HG03558 (cell line): ENCODE results near the gene GRIA4.
"Not testable (repeated sequence)": the region's sequence is repeated elsewhere in the genome, so short reads cannot be mapped to it uniquely, and the experiment has no call there.

Source experiments
- ATAC-seq: cut with Tn5 transposase; IDR thresholded peaks from one replicate; pipeline ENCODE4 v1.9.1; 2021; ENCODE audit warnings: moderate number of reproducible peaks; ENCODE audit not compliant: unreplicated experiment; ENCODE audit errors: extremely low read depth

Gene GRIA4

DNA sequence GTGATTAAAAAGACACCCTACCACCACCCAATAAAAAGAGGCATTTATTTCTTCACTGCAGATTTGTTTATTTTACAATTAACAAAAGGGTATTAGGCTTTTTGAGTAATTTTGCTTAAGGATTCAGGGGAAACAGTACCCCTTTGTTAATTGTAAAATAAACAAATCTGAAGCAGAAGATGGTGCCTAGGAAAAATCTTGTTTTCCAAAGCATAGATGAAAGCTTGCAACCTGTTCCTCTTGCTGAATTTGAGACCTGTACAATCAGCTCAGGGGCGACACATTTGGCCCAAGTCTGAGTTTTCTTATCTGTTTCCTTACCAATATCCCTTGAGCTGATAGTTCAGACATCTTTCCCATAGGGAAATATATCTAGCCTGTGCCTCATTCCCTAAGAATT, 171.9 kb downstream of the GRIA4 start:
- ATAC-seq: no peak

DNA sequence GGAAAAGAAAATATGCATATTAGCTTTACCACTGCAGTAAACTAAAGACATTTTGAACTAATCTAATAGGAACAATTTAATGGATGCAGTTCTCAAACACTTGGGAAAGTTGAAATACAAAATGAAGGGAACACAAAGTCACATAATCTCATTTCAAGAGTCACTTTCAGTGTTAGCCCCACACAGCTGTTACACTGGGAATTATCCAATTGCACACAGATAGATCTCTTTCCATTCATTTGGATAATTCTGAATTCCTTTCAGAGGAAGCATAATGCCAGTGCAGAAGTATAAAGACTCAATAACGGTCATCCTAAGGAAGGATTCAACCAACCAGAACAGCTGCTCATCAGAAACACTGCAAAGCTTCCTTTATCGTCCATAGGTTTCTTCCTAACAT, 173.3 kb downstream of the GRIA4 start:
- ATAC-seq: no peak

DNA sequence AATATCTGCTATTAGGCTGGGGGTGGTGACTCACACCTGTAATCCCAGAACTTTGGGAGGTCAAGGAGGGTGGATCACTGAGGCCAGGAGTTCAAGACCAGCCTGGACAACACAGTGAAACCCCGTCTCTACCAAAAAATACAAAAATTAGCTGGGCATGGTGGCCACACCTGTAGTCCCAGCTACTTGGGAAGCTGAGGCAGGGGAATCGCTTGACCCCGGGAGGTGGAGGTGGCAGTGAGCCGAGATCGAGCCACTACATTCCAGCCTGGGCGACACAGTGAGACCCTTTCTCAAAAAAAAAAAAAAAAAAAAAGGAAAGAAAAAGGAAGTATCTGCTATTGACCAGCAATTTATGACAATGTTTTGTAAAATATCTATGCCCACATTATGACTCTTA, 176.0 kb downstream of the GRIA4 start:
- ATAC-seq: not testable (repeated sequence)

DNA sequence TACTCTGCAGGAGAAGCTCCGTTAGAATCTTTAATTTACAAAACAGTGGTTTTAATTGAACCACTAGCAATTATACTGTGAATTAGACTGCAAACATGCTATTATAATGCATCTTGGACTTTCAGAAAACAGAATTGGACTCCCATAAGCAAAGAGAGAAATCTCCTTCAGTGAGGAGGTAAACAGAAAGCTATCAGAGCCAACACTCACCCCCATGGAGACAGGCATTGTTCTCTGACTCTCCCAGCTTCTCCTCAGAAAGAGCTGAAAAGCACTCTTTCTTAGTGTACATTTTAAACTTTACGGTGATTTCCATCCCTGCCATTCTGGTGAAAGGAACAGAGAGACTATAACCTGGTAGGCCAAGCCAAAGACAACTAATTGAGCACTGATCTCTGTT, 176.9 kb downstream of the GRIA4 start:
- no peak for ATAC-seq

DNA sequence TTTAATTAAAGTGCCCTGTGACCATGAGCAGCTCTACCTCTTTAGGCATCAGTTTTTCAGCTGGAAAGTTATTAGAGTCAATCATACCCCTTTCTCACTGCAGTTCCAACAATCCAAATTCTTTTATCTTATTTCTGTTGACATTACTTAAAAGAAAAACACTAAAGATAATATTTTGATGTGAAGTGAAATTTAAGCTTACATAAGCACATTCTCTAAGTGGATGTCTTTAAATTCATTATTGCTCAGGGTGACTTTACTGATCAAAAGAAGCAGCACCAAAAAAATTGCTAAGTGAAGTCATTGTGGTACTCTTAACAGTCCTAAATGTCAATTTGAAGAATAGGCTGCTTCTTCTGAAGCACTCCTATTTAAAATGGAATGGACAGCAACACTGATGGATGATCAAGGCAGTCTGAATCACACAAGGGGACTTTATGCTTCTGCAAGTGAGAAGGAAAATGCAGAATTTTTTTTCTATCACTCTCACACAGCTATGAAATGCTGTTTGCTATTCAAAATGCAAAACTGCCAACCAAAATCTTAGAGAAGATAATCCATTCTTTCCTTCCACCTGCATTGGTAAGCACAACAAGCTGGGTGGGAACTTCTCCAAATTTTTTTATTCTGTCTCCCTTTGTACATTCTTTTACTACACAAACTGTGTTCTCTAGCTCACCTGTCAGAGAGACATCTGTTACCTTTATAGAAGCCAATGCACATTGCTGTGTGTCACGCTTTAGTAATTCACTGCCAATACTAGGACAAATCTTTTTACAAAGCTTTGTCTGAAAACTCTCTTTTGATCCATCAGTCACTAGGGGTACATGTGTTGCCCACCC, 179.9 kb downstream of the GRIA4 start:
- ATAC-seq: no peak

DNA sequence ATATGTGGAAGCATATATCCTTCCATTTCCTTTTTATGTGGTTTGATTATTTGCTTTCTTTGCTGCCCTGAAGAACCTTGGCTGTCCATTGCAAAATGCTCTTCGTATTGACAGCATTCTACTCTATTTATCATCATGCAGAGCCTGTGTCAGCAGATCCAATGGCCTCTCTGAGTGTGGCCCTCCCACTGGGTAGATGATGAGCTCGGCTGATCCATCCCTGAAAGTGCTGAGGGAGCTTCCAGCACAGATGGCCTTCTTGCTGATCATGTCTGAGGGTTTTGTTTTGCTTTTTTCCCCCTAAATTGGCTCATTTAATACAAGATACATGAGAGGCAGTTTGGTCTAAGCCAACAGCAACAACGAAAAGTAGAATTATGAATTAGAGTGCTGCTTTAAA, 181.0 kb downstream of the GRIA4 start:
- no peak for ATAC-seq

DNA sequence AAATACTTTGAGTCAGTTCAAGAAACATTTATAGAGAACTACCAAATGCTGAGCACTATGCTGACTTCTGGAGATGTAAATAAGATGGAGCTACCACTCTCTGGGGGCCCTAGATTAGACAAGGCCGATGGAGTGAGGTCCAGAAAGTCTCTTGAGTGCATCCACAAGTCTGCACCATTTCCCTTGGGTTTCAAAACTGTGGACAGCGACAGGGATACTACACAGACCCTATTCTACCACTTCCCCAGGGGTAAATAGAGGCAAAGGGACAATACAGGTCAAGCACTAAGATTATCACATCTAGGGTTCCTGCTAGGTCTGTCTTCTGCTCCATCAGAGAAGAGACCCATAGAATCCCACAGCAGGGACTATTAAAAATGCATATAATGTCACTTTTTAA, 183.2 kb downstream of the GRIA4 start:
- ATAC-seq: no peak

DNA sequence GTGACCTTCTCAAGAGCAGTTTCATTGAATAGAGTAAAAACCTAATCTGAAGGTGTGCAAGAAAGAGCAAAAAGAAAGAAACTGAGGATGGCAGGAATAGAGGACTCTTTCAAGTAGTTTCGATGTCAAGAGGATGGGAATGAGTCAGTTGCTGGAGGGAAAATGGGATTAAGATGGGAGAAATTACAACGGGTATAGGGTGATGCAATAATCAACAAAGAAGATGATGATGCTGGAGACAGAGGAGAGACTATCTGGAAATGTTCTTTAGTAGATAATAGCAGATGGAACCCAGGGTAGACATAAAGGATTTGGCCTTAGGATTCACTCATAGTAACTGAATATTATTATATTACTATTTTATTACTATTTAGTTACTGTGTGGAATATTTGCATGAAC, 189.4 kb downstream of the GRIA4 start:
- no peak for ATAC-seq

DNA sequence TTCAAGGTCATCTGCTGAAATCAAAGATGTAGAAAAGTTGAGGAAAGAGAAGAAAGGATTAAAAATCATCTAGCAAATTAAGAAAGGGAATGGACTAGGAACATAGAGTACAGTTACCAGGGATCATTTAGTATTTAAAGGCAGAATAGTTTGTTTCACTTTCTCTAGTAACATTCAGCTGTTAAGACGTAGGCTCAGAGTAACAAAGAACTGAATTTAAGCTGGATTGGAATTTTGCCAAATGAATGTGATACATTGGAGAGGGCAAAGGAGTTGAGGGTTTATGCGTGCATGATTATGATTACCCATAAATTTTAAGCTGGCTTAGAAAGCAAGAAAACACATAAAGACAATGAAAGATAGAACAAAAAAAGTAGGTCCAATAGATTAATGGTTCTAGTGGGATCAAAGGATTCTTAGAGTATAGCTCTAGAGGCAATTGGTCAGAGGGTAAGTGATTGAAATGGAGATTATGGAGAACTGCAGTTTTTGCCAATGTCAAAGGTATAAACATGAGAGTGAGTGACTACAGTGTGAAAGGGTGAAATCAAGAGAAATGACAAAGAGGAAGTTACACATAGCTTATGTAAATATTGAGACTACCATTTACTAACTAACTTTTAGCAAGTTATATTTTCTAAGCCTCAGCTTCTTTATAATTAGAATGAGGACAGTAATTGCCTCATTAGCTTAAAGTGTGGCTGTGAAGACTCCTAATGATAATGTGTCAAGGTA, 190.0 kb downstream of the GRIA4 start:
- ATAC-seq: no peak

DNA sequence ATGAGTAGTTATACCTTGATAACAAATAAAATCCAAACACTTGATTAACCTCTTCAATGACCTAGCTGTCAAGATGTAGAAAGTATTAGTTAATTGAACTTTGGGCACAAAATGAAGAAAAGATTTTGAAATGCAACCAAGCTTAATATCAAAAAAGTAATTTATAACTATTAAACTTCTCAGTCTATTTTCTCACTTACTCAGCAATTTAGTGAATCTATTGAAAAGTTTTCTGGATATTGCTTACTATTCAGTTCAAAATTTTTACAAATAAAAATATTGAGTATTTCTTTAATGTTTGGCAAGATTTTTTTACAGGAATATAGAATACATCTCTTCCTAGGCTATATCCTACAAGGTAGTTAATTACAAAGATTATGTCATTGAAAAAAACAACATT, 192.5 kb downstream of the GRIA4 start:
- ATAC-seq: no peak

DNA sequence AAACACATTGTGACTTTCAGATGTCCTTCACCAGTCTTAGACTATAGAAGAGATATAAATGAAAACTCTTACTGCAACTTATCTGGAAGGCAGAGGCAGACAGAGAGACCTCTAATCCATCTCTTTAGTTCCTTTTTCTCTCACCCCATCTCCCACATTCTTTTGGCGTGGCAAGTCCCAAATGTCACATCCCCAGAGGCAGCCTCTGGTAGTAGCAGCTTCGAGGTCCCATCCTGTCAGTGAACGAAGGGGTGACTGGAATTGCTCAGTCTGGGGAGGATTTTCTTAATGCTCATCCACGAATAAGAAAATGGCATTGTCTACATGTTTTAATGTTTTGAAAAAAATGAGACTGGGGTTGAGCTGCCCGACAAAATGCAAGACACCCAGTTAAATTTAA, 201.4 kb downstream of the GRIA4 start:
- no peak for ATAC-seq

DNA sequence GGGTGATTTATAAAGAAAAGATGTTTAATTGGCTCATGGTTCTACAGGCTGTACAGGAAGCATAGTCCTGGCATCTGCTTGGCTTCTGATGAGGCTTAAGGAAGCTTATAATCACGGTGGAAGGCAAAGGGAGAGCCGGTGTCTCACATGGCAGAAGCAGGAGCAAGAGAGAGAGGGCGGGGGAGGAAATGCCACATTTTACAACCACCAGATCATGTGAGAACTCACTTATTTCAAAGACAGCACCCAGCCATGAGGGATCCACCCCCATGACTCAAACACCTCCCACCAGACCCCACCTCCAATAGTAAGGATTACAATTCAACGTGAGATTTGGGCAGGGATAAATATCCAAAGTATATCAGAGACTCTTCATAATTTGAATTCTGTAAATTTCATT, 211.5 kb downstream of the GRIA4 start:
- no peak for ATAC-seq

DNA sequence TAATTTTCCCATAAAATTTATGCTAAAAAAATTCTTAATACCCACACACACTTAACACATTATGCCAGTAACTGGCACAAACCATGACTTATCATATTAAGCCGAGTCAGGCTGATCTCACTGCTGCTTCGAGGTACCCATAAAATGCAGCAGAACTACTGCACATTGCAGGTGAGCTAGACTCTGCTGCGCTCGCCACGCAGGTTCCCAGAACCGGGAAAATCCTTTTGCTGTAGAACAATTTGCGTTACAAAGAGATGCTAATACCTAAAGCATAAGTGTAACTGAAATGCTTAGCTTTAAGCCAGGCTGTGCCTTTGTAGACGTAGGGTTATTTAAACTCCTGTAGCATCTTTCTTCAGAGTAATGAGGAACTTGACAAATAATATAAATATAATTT, 211.9 kb downstream of the GRIA4 start:
- ATAC-seq: no peak

DNA sequence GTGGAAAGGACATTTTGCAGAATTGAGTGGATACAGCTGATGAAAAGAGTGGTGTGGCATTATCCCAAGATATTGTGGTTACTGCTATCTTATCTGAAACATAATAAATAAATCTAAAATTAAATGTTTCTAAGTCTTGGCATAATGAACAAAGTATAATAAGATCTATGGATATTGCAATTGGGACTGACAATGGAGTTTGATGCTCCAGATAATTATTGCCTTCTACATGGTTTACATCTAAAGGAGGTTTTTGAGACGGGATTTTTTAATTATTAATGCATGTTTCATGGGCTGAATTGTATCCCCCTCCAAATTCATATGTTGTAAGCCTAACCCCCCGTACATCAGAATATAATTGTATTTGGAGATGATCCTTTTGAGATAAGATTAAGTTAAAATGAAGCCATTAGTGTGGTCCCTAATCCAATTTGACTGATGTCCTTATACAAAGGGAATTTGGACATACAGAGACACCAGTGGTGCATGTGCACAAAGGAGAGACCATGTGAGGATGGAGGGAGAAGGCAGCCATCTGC, 213.7 kb downstream of the GRIA4 start:
- no peak for ATAC-seq

DNA sequence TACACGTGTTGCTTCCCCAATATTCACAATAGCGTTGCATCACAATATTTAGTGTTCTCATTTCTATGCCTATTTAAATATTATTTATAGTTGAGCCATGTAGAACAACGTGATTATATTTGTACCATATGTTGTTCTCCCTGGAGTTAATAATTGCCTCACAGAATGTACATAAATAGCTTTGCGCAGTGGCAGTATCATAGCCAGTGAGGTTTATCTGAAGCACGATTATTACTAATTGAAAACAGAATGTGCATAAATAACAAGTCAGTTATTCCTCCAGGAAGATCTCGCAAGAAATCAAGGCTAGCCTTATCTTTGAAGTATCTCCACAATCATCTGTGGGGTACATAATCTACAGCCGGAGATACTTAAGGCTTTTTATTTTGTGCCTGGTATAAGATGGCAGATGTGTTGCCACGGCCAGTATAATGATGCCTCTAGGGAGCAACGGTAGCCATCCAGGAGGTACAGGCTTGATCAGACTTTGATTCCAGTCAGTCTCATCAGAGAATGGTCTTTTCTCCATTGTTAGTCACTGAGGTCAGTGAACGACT, 214.7 kb downstream of the GRIA4 start:
- no peak for ATAC-seq

DNA sequence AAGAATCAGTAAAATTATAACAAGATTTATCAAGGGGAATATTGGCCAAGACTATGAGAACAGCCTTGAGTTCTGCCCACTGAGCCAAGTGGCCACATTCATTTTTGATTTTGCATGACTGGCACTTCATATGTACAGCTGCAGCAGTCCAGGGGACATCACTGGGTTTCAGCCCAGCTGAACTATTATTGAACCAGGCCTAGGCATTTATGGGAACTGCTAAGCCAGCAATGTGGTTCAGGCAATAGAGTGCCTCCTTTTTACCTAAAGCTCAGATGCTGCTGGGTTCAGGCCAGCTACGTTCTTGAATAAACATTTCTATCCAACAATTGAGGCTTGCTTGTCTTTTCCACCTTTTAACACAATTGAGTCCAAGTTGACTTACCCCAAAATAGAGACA, 215.3 kb downstream of the GRIA4 start:
- no peak for ATAC-seq

DNA sequence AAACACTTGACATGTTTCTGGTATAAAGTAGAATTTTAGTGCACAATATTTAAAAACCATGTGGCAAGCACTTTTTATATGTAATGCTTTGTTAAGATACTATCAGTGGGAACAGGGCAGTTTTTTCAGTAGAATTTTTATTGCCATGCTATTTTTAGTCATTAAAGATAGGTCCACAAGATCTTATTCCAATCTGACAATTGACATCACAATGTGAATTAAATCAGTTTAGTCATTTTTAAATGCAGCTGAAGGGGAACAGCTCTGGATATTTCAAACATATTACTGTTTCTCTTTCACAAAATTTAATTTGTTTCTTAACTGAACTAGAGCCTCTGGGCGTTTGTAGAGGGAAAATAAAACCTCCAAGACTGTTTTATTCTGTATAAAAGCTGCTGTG, 218.0 kb downstream of the GRIA4 start:
- ATAC-seq: no peak

DNA sequence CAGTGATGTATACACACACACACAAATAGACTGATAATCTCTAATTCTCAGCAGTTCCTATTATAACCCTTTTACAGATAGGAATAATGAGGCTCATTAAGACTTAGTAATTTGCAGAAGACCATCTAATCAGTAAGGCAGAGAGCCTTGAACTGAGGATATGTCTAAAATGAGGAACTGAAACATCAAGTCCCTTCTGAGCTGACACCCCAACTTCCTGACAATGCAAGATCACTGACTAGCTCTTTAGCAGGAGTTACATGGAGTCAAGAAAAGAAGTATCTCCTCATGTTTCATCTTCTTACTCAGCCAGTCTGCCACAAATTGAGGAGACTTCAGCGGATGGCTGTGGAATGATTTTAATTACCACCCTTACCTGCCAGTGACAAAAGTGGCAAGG, 219.2 kb downstream of the GRIA4 start:
- peak; percentile 95 for ATAC-seq

DNA sequence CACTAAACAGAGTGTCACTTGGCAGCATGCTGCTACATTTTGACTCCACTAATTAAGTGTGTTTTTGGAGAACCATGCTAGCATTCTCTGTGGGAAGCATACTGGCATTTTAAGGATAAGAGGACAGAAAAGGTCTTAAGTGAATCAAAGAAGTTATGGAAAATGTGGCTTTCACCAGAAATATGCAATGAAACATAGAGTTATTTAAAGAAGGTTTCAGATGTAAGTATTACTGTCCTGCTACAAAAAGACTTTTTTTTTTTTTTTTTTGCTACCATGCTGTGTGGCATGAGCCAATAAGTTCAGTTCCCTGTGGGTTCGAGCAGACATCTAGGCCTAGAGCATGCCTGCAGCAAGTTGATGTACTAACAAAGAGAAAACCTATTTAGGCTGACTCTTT, 224.6 kb downstream of the GRIA4 start:
- no peak for ATAC-seq

DNA sequence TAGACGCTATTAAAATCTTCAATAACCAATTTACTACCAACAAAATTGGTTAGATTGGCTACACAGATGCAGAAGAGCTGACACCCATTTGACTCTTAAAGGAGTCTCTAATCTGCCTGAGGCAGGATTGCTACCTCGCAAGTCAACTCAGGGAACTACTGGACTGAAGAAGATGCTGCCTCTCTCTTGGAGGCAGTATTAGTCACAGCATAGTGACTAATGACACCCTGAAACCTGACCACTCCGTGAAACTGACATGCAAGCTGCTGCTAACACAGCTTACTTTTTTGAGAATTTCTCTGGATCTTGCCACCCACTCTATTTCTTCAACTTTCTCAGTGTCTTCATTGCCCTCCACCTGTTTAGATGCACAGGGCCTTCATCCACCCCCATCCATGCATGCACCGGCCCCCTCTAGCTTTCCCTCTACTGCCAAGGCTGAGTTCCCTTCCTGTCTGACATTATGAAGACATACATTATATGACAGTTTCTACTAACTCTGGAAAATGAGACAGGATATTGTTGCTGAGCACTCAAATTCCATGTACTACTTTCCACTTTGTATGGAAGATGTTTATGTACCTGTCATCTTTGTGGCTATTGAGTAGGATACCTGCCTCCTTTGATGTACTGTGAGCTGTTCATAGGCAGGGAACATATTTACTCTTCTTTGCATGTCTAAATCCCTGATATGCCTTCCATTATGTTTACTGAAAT, 229.0 kb downstream of the GRIA4 start:
- ATAC-seq: no peak

DNA sequence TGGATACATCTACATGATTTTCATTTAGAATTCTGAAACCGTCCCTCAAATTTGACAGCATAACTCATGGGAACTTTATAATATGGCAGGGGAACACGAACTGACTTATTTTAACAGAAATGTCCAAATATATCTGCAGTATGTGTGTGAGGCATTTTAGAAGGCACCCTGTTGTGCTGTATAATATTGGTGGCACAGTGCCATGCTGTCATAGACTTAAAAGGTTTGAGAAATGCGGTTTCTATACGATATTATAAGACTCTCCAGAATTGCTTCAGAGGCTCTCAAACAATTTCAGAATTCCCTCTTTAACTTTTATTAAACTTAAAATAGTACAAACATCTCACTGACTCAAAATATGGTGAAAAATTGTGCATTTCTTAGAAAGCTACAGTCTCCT, 230.5 kb downstream of the GRIA4 start:
- no peak for ATAC-seq
